MM.1S (cell line): ENCODE results near the gene IL15RA.
"Not testable (repeated sequence)": the region's sequence is repeated elsewhere in the genome, so short reads cannot be mapped to it uniquely, and the experiment has no call there.

Experiments used
- DNase-seq: peaks from one replicate; pipeline ENCODE4 v3.0.0-alpha.2; 2015
- H2AFZ ChIP-seq: fragments of 300-600 bp; sonication (generic); 2 replicates; pipeline ENCODE4 v1.6.0; 2016; ENCODE audit warnings: antibody characterized with exemption, low read length
- H3F3A ChIP-seq: fragments of 300-600 bp; sonication (generic); 2 replicates; pipeline ENCODE4 v1.6.1; 2016; ENCODE audit warnings: mild to moderate bottlenecking, antibody characterized with exemption, low read length, moderate library complexity, mixed read lengths; ENCODE audit not compliant: insufficient read depth
- H3K27ac ChIP-seq: fragments of 300-600 bp; sonication (generic); 2 replicates; pipeline ENCODE4 v1.5.1; 2016; ENCODE audit warnings: mild to moderate bottlenecking, low read length
- H3K27me3 ChIP-seq: fragments of 300-600 bp; sonication (generic); replicated peaks from 2 replicates; pipeline ENCODE4 v1.6.0; 2016; ENCODE audit warnings: low read length; ENCODE audit not compliant: insufficient read depth
- H3K36me3 ChIP-seq: fragments of 300-600 bp; sonication (generic); replicated peaks from 2 replicates; pipeline ENCODE4 v1.6.1; 2016; ENCODE audit warnings: mild to moderate bottlenecking, low read length, mixed read lengths; ENCODE audit not compliant: insufficient read depth
- H3K4me1 ChIP-seq: fragments of 300-600 bp; sonication (generic); 2 replicates; pipeline ENCODE4 v1.6.1; 2016; ENCODE audit warnings: low read length, mixed read lengths
- H3K4me2 ChIP-seq: fragments of 300-600 bp; sonication (generic); 2 replicates; pipeline ENCODE4 v1.6.0; 2016; ENCODE audit warnings: low read depth, low read length
- H3K4me3 ChIP-seq: fragments of 300-600 bp; sonication (generic); 2 replicates; pipeline ENCODE4 v1.5.1; 2016; ENCODE audit warnings: low read length, mixed read lengths
- H3K79me2 ChIP-seq: fragments of 300-600 bp; sonication (generic); 2 replicates; pipeline ENCODE4 v1.6.1; 2016; ENCODE audit warnings: mixed run types, low read length, mixed read lengths
- H3K9ac ChIP-seq: fragments of 300-600 bp; sonication (generic); 2 replicates; pipeline ENCODE4 v1.6.1; 2016; ENCODE audit warnings: low read length, mixed read lengths
- H3K9me2 ChIP-seq: fragments of 300-600 bp; sonication (generic); replicated peaks from 2 replicates; pipeline ENCODE4 v1.6.1; 2016; ENCODE audit warnings: mild to moderate bottlenecking, low read length, mixed read lengths; ENCODE audit not compliant: insufficient read depth
- H3K9me3 ChIP-seq: fragments of 300-600 bp; sonication (generic); replicated peaks from 2 replicates; pipeline ENCODE4 v1.6.1; 2016; ENCODE audit warnings: mild to moderate bottlenecking, low read length, mixed read lengths; ENCODE audit not compliant: insufficient read depth
- H4K20me1 ChIP-seq: fragments of 300-600 bp; sonication (generic); 2 replicates; pipeline ENCODE4 v1.6.1; 2016; ENCODE audit warnings: mild to moderate bottlenecking, low read length, moderate library complexity, mixed read lengths; ENCODE audit not compliant: insufficient read depth
- EZH2 ChIP-seq: fragments of 300-600 bp; sonication (generic); optimal IDR thresholded peaks from 2 replicates; pipeline ENCODE3; 2017; ENCODE audit warnings: low read depth, mild to moderate bottlenecking, antibody characterized with exemption, low read length, mixed read lengths
- EZH2phosphoT487 ChIP-seq: fragments of 300-600 bp; sonication (generic); IDR thresholded peaks from 2 replicates; pipeline ENCODE4 v1.6.1; 2018; ENCODE audit warnings: antibody characterized with exemption, low read length
- TF ChIP-seq, protein P1 (sequence below): fragments of 300-600 bp; sonication (generic); IDR thresholded peaks from 2 replicates; pipeline ENCODE4 v1.5.1; 2016; ENCODE audit warnings: antibody characterized with exemption, low read length, mixed read lengths

IL15RA gene

DNA sequence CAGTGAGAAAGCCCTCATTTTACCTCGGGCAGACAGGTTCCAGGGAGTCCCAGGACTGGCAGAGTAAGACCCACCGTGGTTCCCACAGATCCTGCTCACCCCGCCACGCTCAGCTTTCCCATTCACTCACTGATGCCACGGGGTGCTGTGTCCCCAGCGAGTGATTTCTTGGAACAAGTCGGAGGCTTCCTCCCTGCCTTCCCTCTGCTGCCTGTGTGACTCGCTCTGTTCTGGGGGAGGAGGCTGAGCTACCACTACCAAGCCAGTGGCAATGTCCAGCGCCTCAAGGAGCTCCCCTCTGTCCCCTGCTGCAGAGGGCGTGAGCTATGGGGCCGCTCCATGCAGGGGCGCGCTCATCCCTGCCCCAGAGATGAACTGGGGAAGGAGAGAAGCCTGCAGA, 12.6 kb downstream of the IL15RA start:
- Histone ChIP-seq H4K20me1 (no peaks in the 10 kb centered on the region), H3K9me3 (no peaks in the 10 kb centered on the region), H3K79me2 (peaks cover 18% of the 10 kb centered on the region), H3K4me1 (no peaks in the 10 kb centered on the region), H3F3A (no peaks in the 10 kb centered on the region), H3K4me2 (no peak overlapping the region), H3K9me2 (no peaks in the 10 kb centered on the region), H3K27me3 (no peaks in the 10 kb centered on the region), H3K4me3 (no peak overlapping the region), H2AFZ (no peak overlapping the region), H3K27ac (no peak overlapping the region), H3K9ac (no peak overlapping the region), H3K36me3 (no peaks in the 10 kb centered on the region)
- no peak for DNase-seq
- TF ChIP-seq EZH2phosphoT487 (no peak), EZH2 (no peak)
- TF ChIP-seq, protein P1, sequence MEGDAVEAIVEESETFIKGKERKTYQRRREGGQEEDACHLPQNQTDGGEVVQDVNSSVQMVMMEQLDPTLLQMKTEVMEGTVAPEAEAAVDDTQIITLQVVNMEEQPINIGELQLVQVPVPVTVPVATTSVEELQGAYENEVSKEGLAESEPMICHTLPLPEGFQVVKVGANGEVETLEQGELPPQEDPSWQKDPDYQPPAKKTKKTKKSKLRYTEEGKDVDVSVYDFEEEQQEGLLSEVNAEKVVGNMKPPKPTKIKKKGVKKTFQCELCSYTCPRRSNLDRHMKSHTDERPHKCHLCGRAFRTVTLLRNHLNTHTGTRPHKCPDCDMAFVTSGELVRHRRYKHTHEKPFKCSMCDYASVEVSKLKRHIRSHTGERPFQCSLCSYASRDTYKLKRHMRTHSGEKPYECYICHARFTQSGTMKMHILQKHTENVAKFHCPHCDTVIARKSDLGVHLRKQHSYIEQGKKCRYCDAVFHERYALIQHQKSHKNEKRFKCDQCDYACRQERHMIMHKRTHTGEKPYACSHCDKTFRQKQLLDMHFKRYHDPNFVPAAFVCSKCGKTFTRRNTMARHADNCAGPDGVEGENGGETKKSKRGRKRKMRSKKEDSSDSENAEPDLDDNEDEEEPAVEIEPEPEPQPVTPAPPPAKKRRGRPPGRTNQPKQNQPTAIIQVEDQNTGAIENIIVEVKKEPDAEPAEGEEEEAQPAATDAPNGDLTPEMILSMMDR = no peak

DNA sequence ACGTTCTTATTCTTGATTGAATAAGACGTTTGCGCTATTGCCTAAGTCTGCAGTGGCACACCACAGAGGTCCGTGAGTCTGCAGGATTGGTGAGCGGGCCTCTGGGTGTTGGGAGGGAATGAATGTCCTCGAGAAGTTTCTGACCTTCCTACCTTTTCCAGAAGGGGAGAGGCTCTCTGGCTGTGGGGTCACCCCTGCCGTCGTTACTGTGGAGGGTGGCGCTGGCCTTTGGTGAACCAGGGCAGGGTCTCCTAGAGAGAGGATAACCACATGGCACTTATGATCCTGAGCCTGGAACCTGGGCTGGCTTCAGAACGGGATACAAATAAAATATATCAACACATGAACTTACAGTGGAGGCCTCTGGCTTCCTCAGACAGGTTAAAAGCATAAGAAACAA, 13.8 kb downstream of the IL15RA start:
- Histone ChIP-seq H3K27ac (no peak overlapping the region), H3K9ac (no peak overlapping the region), H3F3A (no peaks in the 10 kb centered on the region), H2AFZ (no peak overlapping the region), H3K4me3 (no peak overlapping the region), H3K79me2 (peaks cover 8% of the 10 kb centered on the region), H3K27me3 (no peaks in the 10 kb centered on the region), H3K9me2 (no peaks in the 10 kb centered on the region), H3K4me1 (no peaks in the 10 kb centered on the region), H3K4me2 (no peak overlapping the region), H4K20me1 (no peaks in the 10 kb centered on the region), H3K9me3 (no peaks in the 10 kb centered on the region), H3K36me3 (0 out of 2 replicates have a peak, but pooled peaks cover 5% of the 10 kb centered on the region)
- no peak for TF ChIP-seq EZH2
- TF ChIP-seq, protein P1 = no peak
- TF ChIP-seq EZH2phosphoT487 = no peak
- DNase-seq = no peak

DNA sequence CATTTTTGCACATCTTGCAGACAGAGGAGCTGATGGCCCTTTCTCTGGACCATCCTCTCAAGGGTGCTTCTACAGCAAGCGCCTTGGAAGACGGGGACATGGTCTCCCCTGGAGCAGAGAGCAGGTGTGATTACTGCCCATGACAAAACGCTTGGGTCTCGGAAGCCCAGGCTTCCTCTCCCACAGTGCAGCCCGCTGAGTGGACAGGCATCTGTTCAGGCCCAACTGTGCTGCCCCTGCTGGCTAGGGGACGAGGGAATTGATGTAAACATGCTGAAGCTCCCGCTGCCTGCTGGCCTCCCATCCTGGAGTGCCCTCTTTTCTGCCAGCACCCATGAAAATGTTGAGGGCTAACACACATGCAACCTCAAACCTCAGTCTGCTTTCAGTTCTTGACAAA, 14.3 kb downstream of the IL15RA start:
- DNase-seq = no peak
- Histone ChIP-seq H3K4me3 (no peak overlapping the region), H3K9me2 (no peaks in the 10 kb centered on the region), H3K27ac (no peak overlapping the region), H3K9me3 (no peaks in the 10 kb centered on the region), H2AFZ (no peak overlapping the region), H3F3A (no peaks in the 10 kb centered on the region), H3K27me3 (no peaks in the 10 kb centered on the region), H3K36me3 (0 out of 2 replicates have a peak, but pooled peaks cover 5% of the 10 kb centered on the region), H4K20me1 (no peaks in the 10 kb centered on the region), H3K79me2 (peaks cover 4% of the 10 kb centered on the region), H3K9ac (no peak overlapping the region), H3K4me2 (no peak overlapping the region), H3K4me1 (no peaks in the 10 kb centered on the region)
- TF ChIP-seq EZH2 (no peak), EZH2phosphoT487 (no peak)
- TF ChIP-seq, protein P1 = no peak

DNA sequence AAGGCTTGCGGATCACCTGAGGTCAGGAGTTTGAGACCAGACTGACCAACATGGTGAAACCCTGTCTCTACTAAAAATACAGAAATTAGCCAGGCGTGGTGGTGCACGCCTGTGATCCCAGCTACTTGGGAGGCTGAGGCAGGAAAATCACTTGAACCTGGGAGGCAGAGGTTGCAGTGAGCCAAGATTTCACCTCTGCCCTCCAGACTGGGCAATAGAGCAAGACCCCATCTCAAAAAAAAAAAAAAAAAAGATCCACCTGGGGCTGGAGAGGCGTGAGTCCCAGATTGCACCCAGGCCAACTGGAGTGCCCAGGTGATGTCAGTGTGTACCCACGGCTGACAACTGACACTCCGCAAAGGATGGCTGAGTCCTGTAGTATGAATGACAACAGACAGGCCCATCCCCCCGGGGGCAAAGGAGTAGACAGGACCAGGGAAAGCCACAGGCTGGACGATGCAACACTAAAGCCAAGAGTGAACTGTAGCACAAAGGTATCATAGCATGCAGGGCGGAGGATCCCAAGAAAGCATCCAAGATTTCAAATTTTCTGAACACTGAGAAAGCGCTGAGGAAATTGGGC, 14.9 kb downstream of the IL15RA start:
- not testable (repeated sequence) for H3K9me2 ChIP-seq, DNase-seq, H4K20me1 ChIP-seq, H3K4me3 ChIP-seq, H3K4me1 ChIP-seq, H3K4me2 ChIP-seq, H3K36me3 ChIP-seq, H3F3A ChIP-seq, H3K9me3 ChIP-seq, H3K27ac ChIP-seq, H3K79me2 ChIP-seq, H2AFZ ChIP-seq, H3K9ac ChIP-seq, H3K27me3 ChIP-seq
